GM20000 (cell line): ENCODE data around the gene GINS2.

ENCODE experiments used
- DNase-seq: peaks from one replicate; pipeline ENCODE4 v3.0.0; 2012; ENCODE audit warnings: low spot score
- CTCF ChIP-seq: IDR thresholded peaks from 2 replicates; pipeline ENCODE4 v1.5.1; 2012; ENCODE audit warnings: mild to moderate bottlenecking, control low read depth; ENCODE audit errors: extremely low read depth, missing control alignments

Gene GINS2

DNA sequence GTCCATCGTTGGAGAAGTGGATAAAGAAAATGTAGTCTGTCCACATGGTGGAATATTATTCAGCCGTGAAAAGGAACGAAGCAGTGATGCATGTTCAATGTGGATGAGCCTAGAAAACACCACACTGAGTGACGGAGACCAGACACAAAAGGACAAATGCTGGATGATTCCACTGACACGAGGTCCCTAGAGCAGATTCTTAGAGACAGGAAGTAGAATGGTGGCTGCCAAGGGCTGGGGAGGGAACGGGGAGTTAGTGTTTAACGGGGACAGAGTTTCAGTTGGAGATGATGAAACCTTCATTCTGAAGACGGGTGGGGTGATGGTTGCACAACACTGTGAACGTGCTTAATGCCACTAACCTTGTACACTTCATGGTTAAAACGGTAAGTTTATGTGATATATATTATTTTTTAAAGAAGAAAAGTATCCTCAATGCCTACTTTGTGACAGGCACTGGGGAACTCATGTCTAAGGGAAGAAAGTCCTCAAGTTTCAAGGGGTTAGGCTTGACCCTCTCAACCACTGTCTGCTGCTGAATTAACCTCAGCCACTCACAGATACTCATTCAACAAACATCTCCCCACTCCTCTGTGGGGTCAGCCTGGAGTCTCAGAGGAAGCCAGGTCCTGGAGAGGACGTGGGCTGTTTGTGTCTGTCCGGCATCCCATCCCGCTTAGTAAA is 44.5 kb upstream of the GINS2 start:
- DNase-seq, result no peak
- TF ChIP-seq CTCF, result no peak

DNA sequence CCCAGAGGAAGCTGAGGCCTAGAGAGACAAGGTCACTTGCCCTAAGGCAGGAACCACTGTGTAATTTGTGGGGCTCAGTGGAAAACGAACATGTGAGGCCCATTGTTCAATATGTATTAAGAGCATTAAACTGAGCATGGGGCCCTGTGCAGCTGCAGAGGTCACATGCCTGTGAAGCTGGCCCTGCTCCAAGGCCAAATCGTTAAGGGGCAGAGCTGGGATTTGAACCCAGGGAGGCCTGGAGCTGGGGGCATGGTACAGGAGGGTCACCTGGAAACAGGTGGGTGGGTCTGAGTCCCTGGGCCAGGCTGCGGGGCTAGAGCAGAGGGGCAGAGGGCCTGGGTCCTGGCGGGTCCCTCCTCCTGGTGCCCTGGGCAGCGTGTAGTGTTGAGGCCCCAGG is 42.4 kb upstream of the GINS2 start:
- no peak for TF ChIP-seq CTCF

GRCh38 chr16:85730186-85730465 is 41.4 kb upstream of the GINS2 start:
- no peak for TF ChIP-seq CTCF
- no peak for DNase-seq

More for the DNA sequence above, 42.4 kb upstream of the GINS2 start:
- no peak for DNase-seq

GRCh38 chr16:85729452-85730185 is 40.9 kb upstream of the GINS2 start:
- DNase-seq, result no peak

GRCh38 chr16:85728879-85729278 is 40.1 kb upstream of the GINS2 start:
- no peak for DNase-seq
- peak; percentile 20 for TF ChIP-seq CTCF

More at GRCh38 chr16:85729452-85730185, 40.9 kb upstream of the GINS2 start:
- TF ChIP-seq CTCF, result no peak

DNA sequence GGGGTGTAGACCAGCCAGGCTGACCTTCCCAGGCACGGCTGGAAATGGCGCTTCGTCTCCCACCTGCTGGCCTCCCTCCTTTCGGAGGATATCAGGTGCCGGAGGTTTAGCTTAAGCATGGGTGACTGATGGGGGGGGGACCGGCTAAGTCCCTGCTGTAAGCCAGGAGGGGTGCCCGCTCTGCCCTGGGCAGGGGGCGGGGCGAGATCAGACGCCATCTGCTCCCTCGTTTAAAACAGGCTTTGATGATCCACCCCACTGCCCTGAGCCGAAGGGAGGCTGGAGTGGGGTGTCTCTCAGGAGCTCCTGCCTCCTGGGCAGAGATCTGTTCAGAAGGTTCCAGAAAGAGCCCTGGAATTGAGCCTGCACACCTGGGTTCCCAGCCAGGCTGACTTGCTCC is 36.2 kb upstream of the GINS2 start:
- no peak for TF ChIP-seq CTCF
- no peak for DNase-seq

DNA sequence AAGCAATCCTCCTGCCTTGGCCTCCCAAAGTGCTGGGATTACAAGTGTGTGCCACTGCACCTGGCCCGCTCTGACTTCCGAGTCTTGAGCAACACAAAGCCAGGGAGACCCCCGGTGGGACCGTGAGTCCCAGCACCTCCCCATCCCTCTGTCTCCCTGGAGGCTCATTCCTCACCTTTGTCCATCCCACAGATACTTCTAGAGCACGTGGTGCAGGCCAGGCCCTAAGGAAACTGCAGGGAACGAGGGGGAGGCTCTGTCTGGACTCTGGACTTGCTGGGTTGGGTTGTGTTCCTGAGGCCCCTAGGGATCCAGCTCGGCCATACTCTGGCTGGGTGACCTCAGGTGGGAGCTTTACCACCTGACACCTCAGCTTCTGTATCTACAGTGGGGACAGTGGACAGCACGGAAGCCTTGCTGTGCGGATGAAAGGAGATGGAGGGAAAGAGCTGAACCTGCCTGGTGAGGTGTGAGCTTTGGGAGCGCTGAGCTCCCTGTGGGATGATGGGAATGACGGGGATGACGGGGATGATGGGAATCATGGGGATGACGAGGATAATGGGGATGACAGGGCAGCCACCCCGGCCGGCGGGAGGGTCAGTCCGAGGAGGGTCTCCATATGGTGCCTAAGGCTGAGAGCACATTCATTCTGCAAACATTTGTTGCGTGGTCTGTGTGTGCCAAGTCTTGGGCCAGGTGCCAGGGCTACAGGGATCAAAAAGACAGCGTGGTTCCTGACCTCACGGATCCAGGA is 35.5 kb upstream of the GINS2 start:
- no peak for DNase-seq
- TF ChIP-seq CTCF, result no peak
